GM19452 (cell line): ENCODE results near the gene CLDN11.

Experiments used
- ATAC-seq: cut with Tn5 transposase; IDR thresholded peaks from one replicate; pipeline ENCODE4 v1.9.1; 2021; ENCODE audit not compliant: unreplicated experiment

CLDN11 gene

GRCh38 chr3:170418422-170419398 lies at the start of gene CLDN11:
Gene CLDN11, plus strand, starts transcription at chr3:170418868. Its CDS starts 199 bp downstream, at chr3:170419067.
- no peak for ATAC-seq

- no peak for ATAC-seq
These were observed 49.7 kb upstream of the CLDN11 start for GRCh38 chr3:170368921-170369320.

GRCh38 chr3:170372190-170372879 lies 46.3 kb upstream of the CLDN11 start:
- ATAC-seq: no peak

GRCh38 chr3:170383567-170383966 lies 35.1 kb upstream of the CLDN11 start:
- ATAC-seq: no peak

- no peak for ATAC-seq
These were observed 32.2 kb upstream of the CLDN11 start for GRCh38 chr3:170386468-170386867.

- no peak for ATAC-seq
These were observed 30.7 kb upstream of the CLDN11 start for GRCh38 chr3:170387950-170388349.

- ATAC-seq: no peak
These were observed 27.6 kb upstream of the CLDN11 start for GRCh38 chr3:170391108-170391507.

- no peak for ATAC-seq
These were observed 21.0 kb upstream of the CLDN11 start for GRCh38 chr3:170397685-170398084.

- no peak for ATAC-seq
These were observed 13.6 kb upstream of the CLDN11 start for GRCh38 chr3:170405101-170405500.

GRCh38 chr3:170410428-170411029 lies 8.1 kb upstream of the CLDN11 start:
- no peak for ATAC-seq

GRCh38 chr3:170413291-170413690 lies 5.4 kb upstream of the CLDN11 start:
- ATAC-seq: no peak

- no peak for ATAC-seq
These were observed 4.4 kb upstream of the CLDN11 start for GRCh38 chr3:170414202-170414663.

- ATAC-seq: no peak
These were observed 1.6 kb upstream of the CLDN11 start for GRCh38 chr3:170417090-170417489.

- ATAC-seq: no peak
These were observed 954 bp downstream of the CLDN11 start for GRCh38 chr3:170419557-170420087.

- ATAC-seq: no peak
These were observed 1.7 kb downstream of the CLDN11 start for GRCh38 chr3:170420307-170420821.

GRCh38 chr3:170421111-170421641 lies 2.5 kb downstream of the CLDN11 start:
- no peak for ATAC-seq

GRCh38 chr3:170421758-170422157 lies 3.1 kb downstream of the CLDN11 start:
- no peak for ATAC-seq

- ATAC-seq: no peak
These were observed 4.4 kb downstream of the CLDN11 start for GRCh38 chr3:170423001-170423615.

- no peak for ATAC-seq
These were observed 6.2 kb downstream of the CLDN11 start for GRCh38 chr3:170424879-170425278.

GRCh38 chr3:170425491-170426239 lies 7.0 kb downstream of the CLDN11 start:
- no peak for ATAC-seq
